ENCODE data around the gene TFCP2. TPM values are rescaled to one million over a fixed set of nuclear protein-coding genes. Genes with fewer than 3 reads are reported as not detected.

TFCP2 gene
- polyA plus RNA-seq, 4 donors, result 49.5 to 59.0 (median 54.7) TPM

GRCh38 chr12:51048661-51049251 is 124.2 kb downstream of the TFCP2 start:
- no peak for DNase-seq (ENCODE audit: low read depth in 4 of 4, low spot score in 2 of 4)

DNA sequence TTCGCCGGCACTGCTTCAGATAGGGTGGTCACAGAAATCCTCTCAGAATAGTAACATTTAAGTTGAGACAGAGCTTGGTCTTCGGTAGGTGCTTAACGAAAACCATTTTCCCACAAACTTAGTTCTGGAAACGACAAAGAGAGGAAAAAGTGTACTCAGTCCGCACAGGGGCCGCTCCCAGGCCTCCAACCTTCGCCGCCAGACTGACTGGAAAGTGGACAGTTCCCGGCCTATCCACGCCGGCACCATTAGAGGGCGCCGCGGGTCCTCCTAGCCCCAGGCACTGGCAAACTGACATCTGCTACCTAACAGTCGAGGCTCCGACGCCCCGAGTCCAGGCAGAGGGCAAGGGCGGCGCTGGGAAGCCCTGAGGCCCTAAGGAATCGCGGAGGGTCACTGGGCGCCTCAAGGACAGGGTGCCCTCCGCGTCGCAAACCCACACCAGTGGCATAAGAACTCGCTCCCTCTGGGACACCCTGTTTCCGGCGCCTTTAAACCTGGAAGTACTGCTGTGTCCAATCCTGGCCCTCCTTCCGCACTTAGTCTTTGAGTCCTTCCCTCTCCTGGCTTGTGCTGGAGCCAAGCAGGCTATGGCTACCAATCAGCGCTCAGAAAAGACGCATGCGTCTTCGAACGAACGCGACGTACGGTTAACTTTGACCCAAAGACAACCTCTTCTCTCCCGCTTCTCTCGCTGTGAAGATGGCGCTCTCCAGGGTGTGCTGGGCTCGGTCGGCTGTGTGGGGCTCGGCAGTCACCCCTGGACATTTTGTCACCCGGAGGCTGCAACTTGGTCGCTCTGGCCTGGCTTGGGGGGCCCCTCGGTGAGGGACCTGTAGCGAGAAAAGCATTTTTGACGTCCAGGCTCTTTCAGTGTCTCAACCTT is 125.0 kb downstream of the TFCP2 start, which contains the start of gene LETMD1:
Gene LETMD1, plus strand, starts transcription at position 673 of the 886 bp plus-strand sequence. Its CDS starts 30 bp downstream, at position 703.
- peak; percentile 89 to 98 (median 96) for DNase-seq (ENCODE audit: low read depth in 4 of 4, low spot score in 2 of 4)

Other genes starting within 250 kb of the TFCP2 start
- gene HIGD1C, start 220.6 kb downstream of the TFCP2 start, polyA plus RNA-seq (ENCODE audit: insufficient read length in 4 of 4), result under 1 TPM in 1 of 4 donors, not detected in 3; 0.43 TPM
- 10 to 100 TPM; 43.1 to 64.4 (median 51.8) TPM for gene SLC11A2, start 146.8 kb downstream of the TFCP2 start, polyA plus RNA-seq (ENCODE audit: insufficient read length in 4 of 4)
- 100 to 1,000 TPM in 2 of 4 donors, 10 to 100 TPM in 2; 78.4 to 165 (median 111) TPM for gene LETMD1, start 124.8 kb downstream of the TFCP2 start, polyA plus RNA-seq (ENCODE audit: insufficient read length in 4 of 4)
- gene CSRNP2, start 89.5 kb downstream of the TFCP2 start, polyA plus RNA-seq (ENCODE audit: insufficient read length in 4 of 4), result 10 to 100 TPM; 34.9 to 44.9 (median 39.0) TPM
- 10 to 100 TPM in 2 of 4 donors, 1 to 10 TPM in 2; 6.2 to 13.4 (median 11.1) TPM for gene POU6F1, start 44.9 kb upstream of the TFCP2 start, polyA plus RNA-seq (ENCODE audit: insufficient read length in 4 of 4)
- 100 to 1,000 TPM; 253 to 341 (median 269) TPM for gene DAZAP2, start 65.7 kb upstream of the TFCP2 start, polyA plus RNA-seq (ENCODE audit: insufficient read length in 4 of 4)
- gene SMAGP, start 97.3 kb upstream of the TFCP2 start, polyA plus RNA-seq (ENCODE audit: insufficient read length in 4 of 4), result 10 to 100 TPM; 18.1 to 24.7 (median 22.3) TPM
- 1 to 10 TPM; 1.9 to 3.6 (median 2.8) TPM for gene BIN2, start 151.0 kb upstream of the TFCP2 start, polyA plus RNA-seq (ENCODE audit: insufficient read length in 4 of 4)
- not detected for gene CELA1, start 173.5 kb upstream of the TFCP2 start, polyA plus RNA-seq (ENCODE audit: insufficient read length in 4 of 4)
- 1 to 10 TPM; 4.4 to 6.8 (median 6.1) TPM for gene GALNT6, start 218.3 kb upstream of the TFCP2 start, polyA plus RNA-seq (ENCODE audit: insufficient read length in 4 of 4)